Uterus (tissue), 4 donors: ENCODE results near the gene S100PBP. TPM values are rescaled to one million over a fixed set of nuclear protein-coding genes. Genes with fewer than 3 reads are reported as not detected.

Experiments used
- DNase-seq, 2 donors: peaks; one replicate each; pipeline ENCODE4 v3.0.0-alpha.2; 2019 to 2020
- H3K27ac ChIP-seq, 2 donors: fragments of 200-600 bp; sonication (generic); 1 replicate in 1 of 2; 2 replicates in 1 of 2; pipeline ENCODE4 v1.5.1; 2016 to 2018
- H3K27me3 ChIP-seq, 2 donors: fragments of 200-600 bp; sonication (generic); one replicate each; pipeline ENCODE4 v1.5.1; 2018 to 2019; ENCODE audit warnings: control low read depth in 1 of 2
- H3K36me3 ChIP-seq, 2 donors: fragments of 200-600 bp; sonication (generic); one replicate each; pipeline ENCODE4 v1.5.1; 2019; ENCODE audit warnings: control low read depth in 1 of 2
- H3K4me1 ChIP-seq, 2 donors: fragments of 200-600 bp; sonication (generic); one replicate each; pipeline ENCODE4 v1.5.1; 2018 to 2019; ENCODE audit warnings: control low read depth in 1 of 2
- H3K4me3 ChIP-seq, 2 donors: fragments of 200-600 bp; sonication (generic); 1 replicate in 1 of 2; 2 replicates in 1 of 2; pipeline ENCODE4 v1.5.1; 2018 to 2019; ENCODE audit warnings: mild to moderate bottlenecking in 1 of 2
- H3K9me3 ChIP-seq, 2 donors: fragments of 200-600 bp; sonication (generic); one replicate each; pipeline ENCODE4 v1.5.1; 2019; ENCODE audit warnings: control low read depth in 1 of 2
- CTCF ChIP-seq, 4 experiments: fragments of 200-600 bp in 2 of 4; fragments of 450-650 bp in 2 of 4; sonication (generic) in 2 of 4; IDR thresholded peaks; one replicate each; pipeline ENCODE4 v1.5.1; 2016 to 2019; ENCODE audit warnings: antibody characterized with exemption in 4 of 4, mild to moderate bottlenecking in 2 of 4, moderate library complexity in 1 of 4
- POLR2A ChIP-seq, 2 donors: fragments of 450-650 bp; IDR thresholded peaks; one replicate each; pipeline ENCODE4 v1.6.1; 2016; ENCODE audit warnings: antibody characterized with exemption in 2 of 2, mild to moderate bottlenecking in 1 of 2, moderate library complexity in 1 of 2
- intact Hi-C: fragments of 100-400 bp; cut with DNase I; formaldehyde crosslinking; loops from one replicate; pipeline ENCODE4 v1.15.1; 2023; ENCODE audit warnings: low total_unique reads
- total RNA-seq, 4 donors: library from RNA; depleted of rRNA in 3 of 4; stranded (reverse); fragments of >200 nt in 3 of 4; gene quantifications; one replicate each; pipeline versions ENCODE4 v1.1.0 to v1.2.4, GENCODE V29; 2014 to 2023
- donor health status: DM: yes; HTN: yes; CAD: no.

The S100PBP gene
- total RNA-seq, 4 donors from 2014 or later: 50.2 to 168 (median 76.4) TPM

- no peaks in the 10 kb centered on the region for H3K4me1 ChIP-seq
- H3K4me3 ChIP-seq: no peak overlapping the region
- no peaks in the 10 kb centered on the region for H3K9me3 ChIP-seq
- peaks cover 14 to 17% of the 10 kb centered on the region in 2 donors for H3K27me3 ChIP-seq
- TF ChIP-seq POLR2A (IDR thresholded peaks at IDR 0.05) (no peak), CTCF (IDR thresholded peaks at IDR 0.05) (no peak)
- no peak for DNase-seq
- intact Hi-C loops: no loop called here
- no peaks in the 10 kb centered on the region for H3K36me3 ChIP-seq
- H3K27ac ChIP-seq: no peak overlapping the region
Measured at GRCh38 chr1:32887623-32888022, 70.2 kb downstream of the S100PBP start.

GRCh38 chr1:32888134-32888533, 70.7 kb downstream of the S100PBP start:
- H3K4me1 ChIP-seq: peaks cover 0 to 4% of the 10 kb centered on the region in 2 donors
- H3K36me3 ChIP-seq: no peaks in the 10 kb centered on the region
- H3K27ac ChIP-seq: no peak overlapping the region
- intact Hi-C loops: no loop called here
- no peak overlapping the region for H3K4me3 ChIP-seq
- peaks cover 14 to 17% of the 10 kb centered on the region in 2 donors for H3K27me3 ChIP-seq
- DNase-seq: no peak
- H3K9me3 ChIP-seq: no peaks in the 10 kb centered on the region
- TF ChIP-seq CTCF (IDR thresholded peaks at IDR 0.05) (no peak), POLR2A (IDR thresholded peaks at IDR 0.05) (no peak)

GRCh38 chr1:32888677-32889420, 71.4 kb downstream of the S100PBP start:
- TF ChIP-seq CTCF (IDR thresholded peaks at IDR 0.05) (no peak), POLR2A (IDR thresholded peaks at IDR 0.05) (no peak)
- peaks cover 14 to 17% of the 10 kb centered on the region in 2 donors for H3K27me3 ChIP-seq
- H3K27ac ChIP-seq: no peak overlapping the region
- no peaks in the 10 kb centered on the region for H3K36me3 ChIP-seq
- H3K4me1 ChIP-seq: peaks cover 0 to 10% of the 10 kb centered on the region in 2 donors
- no peak overlapping the region for H3K4me3 ChIP-seq
- no peak for DNase-seq
- intact Hi-C loops: no loop called here
- H3K9me3 ChIP-seq: no peaks in the 10 kb centered on the region

GRCh38 chr1:32889731-32890278, 72.4 kb downstream of the S100PBP start:
- H3K36me3 ChIP-seq: no peaks in the 10 kb centered on the region
- intact Hi-C loops: no loop called here
- H3K4me3 ChIP-seq: no peak overlapping the region
- peaks cover 14 to 17% of the 10 kb centered on the region in 2 donors for H3K27me3 ChIP-seq
- H3K9me3 ChIP-seq: no peaks in the 10 kb centered on the region
- peaks cover 0 to 10% of the 10 kb centered on the region in 2 donors for H3K4me1 ChIP-seq
- TF ChIP-seq POLR2A (IDR thresholded peaks at IDR 0.05) (no peak), CTCF (IDR thresholded peaks at IDR 0.05) (no peak)
- no peak overlapping the region for H3K27ac ChIP-seq
- DNase-seq: no peak

- TF ChIP-seq CTCF (IDR thresholded peaks at IDR 0.05): no peak
- TF ChIP-seq POLR2A (IDR thresholded peaks at IDR 0.05): no peak
- no peaks in the 10 kb centered on the region for H3K36me3 ChIP-seq
- no peaks in the 10 kb centered on the region for H3K9me3 ChIP-seq
- peaks cover 0 to 10% of the 10 kb centered on the region in 2 donors for H3K4me1 ChIP-seq
- no peak for DNase-seq
- no peak overlapping the region for H3K27ac ChIP-seq
- intact Hi-C loops: no loop called here
- no peak overlapping the region for H3K4me3 ChIP-seq
- peaks cover 10% of the 10 kb centered on the region in 2 donors for H3K27me3 ChIP-seq
Measured at GRCh38 chr1:32890516-32891240, 73.2 kb downstream of the S100PBP start.
